Neural cell (in vitro differentiated cells): ENCODE measurements around the gene SNX33.

Experiments used
- POLR2AphosphoS5 ChIP-seq: IDR thresholded peaks from 2 replicates; pipeline ENCODE4 v1.6.1; 2012
- RAD21 ChIP-seq: fragments of 450-650 bp; conservative IDR thresholded peaks from 2 replicates; pipeline ENCODE4 v1.6.1; 2014; ENCODE audit warnings: antibody characterized with exemption, mild to moderate bottlenecking, moderate library complexity
- TF ChIP-seq, protein P1 (sequence below): fragments of 450-650 bp; IDR thresholded peaks from 2 replicates; pipeline ENCODE4 v1.5.1; 2014; ENCODE audit warnings: antibody characterized with exemption, mild to moderate bottlenecking, moderate library complexity; ENCODE audit not compliant: poor library complexity, severe bottlenecking

- TF ChIP-seq, protein P1, sequence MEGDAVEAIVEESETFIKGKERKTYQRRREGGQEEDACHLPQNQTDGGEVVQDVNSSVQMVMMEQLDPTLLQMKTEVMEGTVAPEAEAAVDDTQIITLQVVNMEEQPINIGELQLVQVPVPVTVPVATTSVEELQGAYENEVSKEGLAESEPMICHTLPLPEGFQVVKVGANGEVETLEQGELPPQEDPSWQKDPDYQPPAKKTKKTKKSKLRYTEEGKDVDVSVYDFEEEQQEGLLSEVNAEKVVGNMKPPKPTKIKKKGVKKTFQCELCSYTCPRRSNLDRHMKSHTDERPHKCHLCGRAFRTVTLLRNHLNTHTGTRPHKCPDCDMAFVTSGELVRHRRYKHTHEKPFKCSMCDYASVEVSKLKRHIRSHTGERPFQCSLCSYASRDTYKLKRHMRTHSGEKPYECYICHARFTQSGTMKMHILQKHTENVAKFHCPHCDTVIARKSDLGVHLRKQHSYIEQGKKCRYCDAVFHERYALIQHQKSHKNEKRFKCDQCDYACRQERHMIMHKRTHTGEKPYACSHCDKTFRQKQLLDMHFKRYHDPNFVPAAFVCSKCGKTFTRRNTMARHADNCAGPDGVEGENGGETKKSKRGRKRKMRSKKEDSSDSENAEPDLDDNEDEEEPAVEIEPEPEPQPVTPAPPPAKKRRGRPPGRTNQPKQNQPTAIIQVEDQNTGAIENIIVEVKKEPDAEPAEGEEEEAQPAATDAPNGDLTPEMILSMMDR, result no peak
- TF ChIP-seq POLR2AphosphoS5 (no peak), RAD21 (no peak)
Observed at GRCh38 chr15:75661756-75662140, 14.0 kb downstream of the SNX33 start.
